CD14-positive monocyte (primary cell): Measurements from ENCODE around the gene FUZ. TPM values are rescaled to one million over a fixed set of nuclear protein-coding genes. Genes with fewer than 3 reads are reported as not detected.
A peak's percentile ranks its signal among the peaks of the same experiment; 100 is the strongest.

Experiments
- DNase-seq, 3 donors: peaks; one replicate each; pipeline ENCODE4 v3.0.0-alpha.2; 2011 to 2022
- H2AFZ ChIP-seq: 2 replicates; pipeline ENCODE4 v1.6.0; 2012; ENCODE audit warnings: mild to moderate bottlenecking, low read depth, low read length, inconsistent platforms; ENCODE audit not compliant: insufficient read depth, poor library complexity, severe bottlenecking
- H3K27ac ChIP-seq, 2 donors: 1 replicate in 1 of 2; 2 replicates in 1 of 2; pipeline ENCODE4 v1.5.1; 2012 to 2013; ENCODE audit warnings: low read length in 2 of 2, control low read depth in 1 of 2, inconsistent platforms in 1 of 2, low read depth in 1 of 2, mild to moderate bottlenecking in 1 of 2
- H3K27me3 ChIP-seq, 2 donors: one replicate each; pipeline versions ENCODE4 v1.6.0 to v1.6.1; 2011 to 2013; ENCODE audit warnings: low read length in 2 of 2; ENCODE audit not compliant: control insufficient read depth in 2 of 2, insufficient read depth in 2 of 2
- H3K36me3 ChIP-seq, 2 donors: replicated peaks in 1 of 2; 1 replicate in 1 of 2; 2 replicates in 1 of 2; pipeline versions ENCODE4 v1.5.1 to v1.6.1; 2012 to 2013; ENCODE audit warnings: low read length in 2 of 2, control low read depth in 1 of 2, inconsistent platforms in 1 of 2, mild to moderate bottlenecking in 1 of 2; ENCODE audit not compliant: insufficient read depth in 2 of 2, control insufficient read depth in 1 of 2
- H3K4me1 ChIP-seq, 2 donors: 1 replicate in 1 of 2; 2 replicates in 1 of 2; pipeline versions ENCODE4 v1.5.1 to v1.6.1; 2012 to 2013; ENCODE audit warnings: low read length in 2 of 2, control low read depth in 1 of 2, inconsistent platforms in 1 of 2, mild to moderate bottlenecking in 1 of 2, moderate library complexity in 1 of 2; ENCODE audit not compliant: insufficient read depth in 2 of 2, control insufficient read depth in 1 of 2
- H3K4me2 ChIP-seq: replicated peaks from 2 replicates; pipeline ENCODE3; 2012; ENCODE audit warnings: low read length, moderate library complexity, mild to moderate bottlenecking; ENCODE audit not compliant: poor library complexity, severe bottlenecking; ENCODE audit errors: extremely low read depth
- H3K4me3 ChIP-seq, 3 experiments: fragments of 200-600 bp in 1 of 3; sonication (generic) in 1 of 3; replicated peaks in 1 of 3; 1 replicate in 2 of 3; 2 replicates in 1 of 3; pipeline ENCODE4 v1.5.1; 2011 to 2013; ENCODE audit warnings: low read length in 3 of 3, mild to moderate bottlenecking in 3 of 3, control low read depth in 2 of 3, low read depth in 2 of 3, inconsistent platforms in 1 of 3, moderate library complexity in 1 of 3
- H3K79me2 ChIP-seq: 2 replicates; pipeline ENCODE4 v1.6.0; 2012; ENCODE audit warnings: mild to moderate bottlenecking, control low read depth, inconsistent platforms, low read length, moderate library complexity; ENCODE audit not compliant: insufficient read depth
- H3K9ac ChIP-seq: 2 replicates; pipeline ENCODE4 v1.6.0; 2017; ENCODE audit warnings: low read length, mild to moderate bottlenecking; ENCODE audit not compliant: insufficient read depth, poor library complexity, severe bottlenecking
- H3K9me3 ChIP-seq, 2 donors: replicated peaks in 1 of 2; 1 replicate in 1 of 2; 2 replicates in 1 of 2; pipeline versions ENCODE4 v1.5.1 to v1.6.1; 2012 to 2013; ENCODE audit warnings: low read length in 2 of 2, control low read depth in 1 of 2; ENCODE audit not compliant: control insufficient read depth in 1 of 2, insufficient read depth in 1 of 2
- H4K20me1 ChIP-seq: 2 replicates; pipeline ENCODE4 v1.6.0; 2012; ENCODE audit warnings: mild to moderate bottlenecking, low read length, control low read depth, moderate library complexity; ENCODE audit not compliant: insufficient read depth
- H3K27ac Mint-ChIP-seq, 7 donors: one replicate each; pipeline ENCODE4 v1.8.0; 2020; ENCODE audit warnings: mild to moderate bottlenecking in 7 of 7, mixed read lengths in 7 of 7, moderate library complexity in 6 of 7, inconsistent platforms in 2 of 7
- H3K27me3 Mint-ChIP-seq, 3 donors: one replicate each; pipeline ENCODE4 v1.8.0; 2021 to 2022; ENCODE audit warnings: low read depth in 3 of 3, mild to moderate bottlenecking in 3 of 3, mixed read lengths in 3 of 3, moderate library complexity in 3 of 3, inconsistent platforms in 1 of 3
- H3K36me3 Mint-ChIP-seq, 2 donors: one replicate each; pipeline ENCODE4 v1.8.0; 2020; ENCODE audit warnings: mixed read lengths in 2 of 2, inconsistent platforms in 1 of 2, mild to moderate bottlenecking in 1 of 2
- H3K4me1 Mint-ChIP-seq: one replicate; pipeline ENCODE4 v1.8.0; 2020; ENCODE audit warnings: mild to moderate bottlenecking, mixed read lengths
- H3K4me3 Mint-ChIP-seq, 2 donors: one replicate each; pipeline ENCODE4 v1.8.0; 2020; ENCODE audit warnings: mild to moderate bottlenecking in 2 of 2, mixed read lengths in 2 of 2, moderate library complexity in 1 of 2
- H3K9me3 Mint-ChIP-seq, 7 donors: one replicate each; pipeline ENCODE4 v1.8.0; 2020 to 2022; ENCODE audit warnings: mixed read lengths in 7 of 7, mild to moderate bottlenecking in 6 of 7, moderate library complexity in 6 of 7, inconsistent platforms in 2 of 7
- CTCF ChIP-seq: fragments of 200-600 bp; IDR thresholded peaks from one replicate; pipeline ENCODE4 v1.8.0; 2022; ENCODE audit warnings: antibody characterized with exemption, mild to moderate bottlenecking
- WGBS: methylation state at CpG from one replicate; pipeline ENCODE4 v1.1.5; 2013; ENCODE audit warnings: missing lambda C conversion rate; ENCODE audit not compliant: insufficient coverage; 5-methylcytosine and 5-hydroxymethylcytosine counted together
- intact Hi-C, 2 donors: fragments of 100-400 bp; cut with micrococcal nuclease; formaldehyde crosslinking; loops; one replicate each; pipeline versions ENCODE4 v1.15.0 to v1.15.1; 2023
- polyA minus RNA-seq: library from RNA; depleted of rRNA, polyadenylated mRNA; stranded (reverse); fragments of >200 nt; gene quantifications from 2 replicates; pipeline ENCODE4 v1.2.3, GENCODE V29; 2012
- polyA plus RNA-seq, 3 donors: library from polyadenylated mRNA; depleted of rRNA in 1 of 3; unstranded in 2 of 3; stranded (reverse) in 1 of 3; fragments of 300-500 nt in 2 of 3; fragments of >200 nt in 1 of 3; fragmentation: Illumina TruSeq in 2 of 3; gene quantifications; 1 replicate in 2 of 3; 2 replicates in 1 of 3; pipeline ENCODE4 v1.2.3, GENCODE V29; 2012 to 2021
- total RNA-seq, 12 experiments: library from RNA in 1 of 12; stranded (reverse) in 1 of 12; fragments of 120-200 nt in 1 of 12; gene quantifications; one replicate each; pipeline ENCODE4 v1.2.4 and lab custom pipeline; 2013 to 2026; ENCODE audit warnings: mixed read lengths in 6 of 12, inconsistent platforms in 1 of 12

Gene FUZ
- total RNA-seq (2013), result 11.2 TPM
- polyA plus RNA-seq (10 to 100 TPM in 1 of 3 donors, 1 to 10 TPM in 2; 5.3 to 16.7 (median 5.3) TPM), polyA minus RNA-seq (7.5 and 8.9 TPM in 2 replicates), total RNA-seq (lab: John Stamatoyannopoulos, UW) (0.59 to 6.6 (median 4.0) reads per million in 11 experiments)

DNA sequence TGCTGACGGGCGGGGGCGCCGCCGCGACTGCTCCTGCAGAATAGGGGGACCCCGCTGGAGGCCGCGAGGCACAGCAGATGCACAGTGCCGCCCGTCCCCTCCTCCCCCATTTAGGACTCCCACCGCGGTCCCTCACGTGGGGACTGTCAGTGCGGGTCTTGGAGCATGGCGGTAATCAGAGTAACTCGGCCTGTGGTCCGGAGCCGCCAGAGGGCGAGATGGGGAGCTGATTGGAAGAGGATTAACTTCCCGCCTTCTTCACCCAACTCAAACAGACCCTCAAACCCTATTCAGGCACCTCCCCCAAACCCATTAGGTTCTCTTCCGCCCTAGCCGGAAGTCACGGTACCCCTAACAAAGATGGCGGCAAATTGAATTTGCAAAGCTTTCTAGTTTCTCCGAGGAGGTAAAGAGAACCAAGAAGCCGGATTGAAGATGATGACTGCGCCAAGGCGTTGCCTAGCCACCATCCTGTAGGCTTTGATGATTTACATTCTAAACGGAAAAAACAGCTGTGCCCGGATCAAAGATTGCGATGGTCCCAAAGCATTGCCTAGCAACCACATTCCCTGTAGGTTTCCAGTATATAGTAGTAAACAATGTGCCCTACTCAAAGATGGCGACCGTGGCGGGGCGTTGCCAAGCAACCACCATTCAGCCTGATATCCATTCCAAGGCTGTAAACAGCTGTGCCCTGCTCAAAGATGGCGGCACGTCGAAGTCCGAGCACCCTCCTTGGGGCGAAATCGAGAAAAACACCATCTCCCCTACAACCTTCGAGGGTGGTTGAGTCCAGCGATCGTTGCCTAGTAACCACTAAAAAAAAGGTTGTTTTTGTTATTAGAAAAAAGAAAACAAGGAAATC, at the start of gene FUZ:
FUZ (minus strand) TSS at position 296 of the 865 bp plus-strand sequence; CDS start at position 110, 186 bp downstream.
- no peaks in the 10 kb centered on the region for H3K27me3 ChIP-seq
- peaks cover under 1% of the 10 kb centered on the region for H3K79me2 ChIP-seq
- Mint-ChIP-seq H3K9me3 (no peaks in the 10 kb centered on the region), H3K4me1 (peaks cover 32% of the 10 kb centered on the region), H3K27ac (peak within 1 kb of the TSS; percentile 87 to 98 (median 98)), H3K4me3 (peak within 1 kb of the TSS; percentile 88 to 95), H3K27me3 (peaks cover 0 to 8% (median 4%) of the 10 kb centered on the region in 3 donors), H3K36me3 (peaks cover 0 to 2% of the 10 kb centered on the region in 2 donors)
- no peaks in the 10 kb centered on the region for H3K36me3 ChIP-seq
- H3K27ac ChIP-seq, result peak within 1 kb of the TSS; percentile 58 to 86
- H2AFZ ChIP-seq, result peak within 1 kb of the TSS; percentile 88
- peak within 1 kb of the TSS; percentile 59 for H3K9ac ChIP-seq
- H3K4me2 ChIP-seq, result peak within 1 kb of the TSS; percentile 83
- H3K4me1 ChIP-seq, result peaks cover 32 to 42% of the 10 kb centered on the region in 2 donors
- H4K20me1 ChIP-seq, result peaks cover 4% of the 10 kb centered on the region
- no peaks in the 10 kb centered on the region for H3K9me3 ChIP-seq
- peak within 1 kb of the TSS; percentile 69 to 95 (median 84) for H3K4me3 ChIP-seq
- WGBS, result 2% methylated on average over 12 of the region's 45 CpGs
- no peak for TF ChIP-seq CTCF
- intact Hi-C loops, result loop anchor here (2.0 to 5.0 kb wide), 2 partner anchors 54 to 64 kb away; partner anchors contain the start of genes AKT1S1 (in 1 of the 2), PNKP (in 1 of the 2) and TBC1D17 (in 1 of the 2)
- peak; percentile 98 to 99 (median 99) for DNase-seq

- intact Hi-C loops, result no loop called here
- no peaks in the 10 kb centered on the region for H3K27me3 Mint-ChIP-seq
- no peak for DNase-seq
- H3K27me3 ChIP-seq, result no peaks in the 10 kb centered on the region
- H3K36me3 ChIP-seq, result peaks cover 54 to 66% of the 10 kb centered on the region in 2 donors
- 84% methylated on average over 39 of the region's 49 CpGs for WGBS
- no peak overlapping the region for H3K4me3 ChIP-seq
- no peak overlapping the region for H3K4me2 ChIP-seq
- H3K9me3 Mint-ChIP-seq, result no peaks in the 10 kb centered on the region
- peaks cover 45 to 74% of the 10 kb centered on the region in 2 donors for H3K36me3 Mint-ChIP-seq
- H3K27ac ChIP-seq, result no peak overlapping the region
- no peak overlapping the region for H2AFZ ChIP-seq
- peaks cover 30% of the 10 kb centered on the region for H3K4me1 Mint-ChIP-seq
- peaks cover 73% of the 10 kb centered on the region for H4K20me1 ChIP-seq
- H3K9ac ChIP-seq, result no peak overlapping the region
- TF ChIP-seq CTCF, result peak; percentile 12
- H3K4me3 Mint-ChIP-seq, result no peak overlapping the region
- peaks cover 24 to 29% of the 10 kb centered on the region in 2 donors for H3K4me1 ChIP-seq
- H3K9me3 ChIP-seq, result no peaks in the 10 kb centered on the region
- peaks cover 42% of the 10 kb centered on the region for H3K79me2 ChIP-seq
- peak overlapping the region in 2 of 7 donors; percentile 37 to 77 for H3K27ac Mint-ChIP-seq
Observed at GRCh38 chr19:49862391-49863253, 49.5 kb upstream of the FUZ start.
